HL-60/S4 treated with retinoic acid at 250 ng/mL for 4 days and 3 days (cell line): ENCODE data around the gene BORCS8.

ENCODE experiments used
- in situ Hi-C: fragments of 300-500 bp; cut with MboI; formaldehyde crosslinking; loops from 2 replicates; pipeline ENCODE4 v1.7.0; 2022; ENCODE audit warnings: low sequenced_read_pairs

Gene BORCS8

GRCh38 chr19:19181488-19181998, 10.4 kb downstream of the BORCS8 start:
- in situ Hi-C loops, result no loop called here

- in situ Hi-C loops, result no loop called here
These were observed 12.2 kb downstream of the BORCS8 start for GRCh38 chr19:19179548-19180441.

GRCh38 chr19:19176950-19177349, 15.0 kb downstream of the BORCS8 start:
- in situ Hi-C loops, result no loop called here

- in situ Hi-C loops, result loop anchor here (25.0 kb wide), 1 partner anchor 314 kb away; no protein-coding TSS in a partner anchor
These were observed 18.7 kb downstream of the BORCS8 start for GRCh38 chr19:19173243-19173642.

- in situ Hi-C loops, result loop anchor here (25.0 kb wide), 1 partner anchor 315 kb away; no protein-coding TSS in a partner anchor
These were observed 20.0 kb downstream of the BORCS8 start for GRCh38 chr19:19171821-19172532.

GRCh38 chr19:19170873-19171672, 20.9 kb downstream of the BORCS8 start:
- in situ Hi-C loops, result loop anchor here (25.0 kb wide), 1 partner anchor 316 kb away; no protein-coding TSS in a partner anchor

- in situ Hi-C loops, result loop anchor here (25.0 kb wide), 1 partner anchor 317 kb away; no protein-coding TSS in a partner anchor
These were observed 21.7 kb downstream of the BORCS8 start, which contains the start of gene MEF2B for GRCh38 chr19:19170053-19170872. MEF2B (minus strand) TSS chr19:19170263; CDS start chr19:19150735, 19,528 bp downstream.

- in situ Hi-C loops, result loop anchor here (25.0 kb wide), 1 partner anchor 318 kb away; no protein-coding TSS in a partner anchor
These were observed 22.5 kb downstream of the BORCS8 start for GRCh38 chr19:19169236-19170052.

GRCh38 chr19:19167612-19168011, 24.3 kb downstream of the BORCS8 start:
- in situ Hi-C loops, result loop anchor here (25.0 kb wide), 1 partner anchor 320 kb away; no protein-coding TSS in a partner anchor

- in situ Hi-C loops, result loop anchor here (25.0 kb wide), 1 partner anchor 322 kb away; no protein-coding TSS in a partner anchor
These were observed 26.6 kb downstream of the BORCS8 start for GRCh38 chr19:19165396-19165795.

GRCh38 chr19:19162495-19162894, 29.5 kb downstream of the BORCS8 start:
- in situ Hi-C loops, result loop anchor here (25.0 kb wide), 1 partner anchor 325 kb away; no protein-coding TSS in a partner anchor

GRCh38 chr19:19160461-19161035, 31.4 kb downstream of the BORCS8 start:
- in situ Hi-C loops, result loop anchor here (25.0 kb wide), 1 partner anchor 327 kb away; no protein-coding TSS in a partner anchor

GRCh38 chr19:19159534-19159933, 32.4 kb downstream of the BORCS8 start:
- in situ Hi-C loops, result loop anchor here (25.0 kb wide), 1 partner anchor 328 kb away; no protein-coding TSS in a partner anchor

- in situ Hi-C loops, result loop anchor here (25.0 kb wide), 1 partner anchor 329 kb away; no protein-coding TSS in a partner anchor
These were observed 34.1 kb downstream of the BORCS8 start for GRCh38 chr19:19157808-19158207.

- in situ Hi-C loops, result loop anchor here (25.0 kb wide), 1 partner anchor 332 kb away; no protein-coding TSS in a partner anchor
These were observed 36.3 kb downstream of the BORCS8 start for GRCh38 chr19:19155495-19156219.

- in situ Hi-C loops, result loop anchor here (25.0 kb wide), 1 partner anchor 332 kb away; no protein-coding TSS in a partner anchor
These were observed 37.0 kb downstream of the BORCS8 start for GRCh38 chr19:19154768-19155494.
